Testis (tissue), 3 donors: ENCODE measurements around the gene C11orf98. TPM values are rescaled to one million over a fixed set of nuclear protein-coding genes. Genes with fewer than 3 reads are reported as not detected.

ENCODE experiments used
- DNase-seq: peaks from one replicate; pipeline ENCODE4 v3.0.0-alpha.2; 2019
- H3K27ac ChIP-seq, 2 donors: fragments of 200-600 bp; sonication (generic); one replicate each; pipeline ENCODE4 v1.5.1; 2019
- H3K27me3 ChIP-seq: fragments of 200-600 bp; sonication (generic); one replicate; pipeline ENCODE4 v1.5.1; 2019
- H3K36me3 ChIP-seq: fragments of 200-600 bp; sonication (generic); one replicate; pipeline ENCODE4 v1.5.1; 2017; ENCODE audit warnings: low read depth; ENCODE audit errors: missing control alignments
- H3K4me1 ChIP-seq: fragments of 200-600 bp; sonication (generic); one replicate; pipeline ENCODE4 v1.5.1; 2019
- H3K4me3 ChIP-seq, 2 donors: fragments of 200-600 bp; sonication (generic); one replicate each; pipeline ENCODE4 v1.5.1; 2017 to 2019
- H3K9me3 ChIP-seq: fragments of 200-600 bp; sonication (generic); one replicate; pipeline ENCODE4 v1.5.1; 2017
- CTCF ChIP-seq, 3 experiments: fragments of 450-650 bp in 2 of 3; fragments of 200-600 bp in 1 of 3; sonication (generic) in 1 of 3; IDR thresholded peaks; one replicate each; pipeline ENCODE4 v1.5.1; 2016 to 2019; ENCODE audit warnings: antibody characterized with exemption in 3 of 3, mild to moderate bottlenecking in 2 of 3, moderate library complexity in 1 of 3
- POLR2A ChIP-seq: fragments of 450-650 bp; IDR thresholded peaks from one replicate; pipeline ENCODE4 v1.6.1; 2017; ENCODE audit warnings: antibody characterized with exemption, mild to moderate bottlenecking, moderate library complexity
- WGBS, 2 donors: methylation state at CpG; one replicate each; pipeline ENCODE4 v1.1.5; 2018; 5-methylcytosine and 5-hydroxymethylcytosine counted together
- intact Hi-C: fragments of 100-400 bp; cut with DNase I; formaldehyde crosslinking; loops from one replicate; pipeline ENCODE4 v1.15.1; 2023; ENCODE audit warnings: low total_unique reads
- polyA plus RNA-seq: library from polyadenylated mRNA; stranded (reverse); fragments of 350-450 nt; fragmentation: Illumina TruSeq; extraction: RNeasy Lipid Tissue Mini Kit (QIAGEN cat#74804); gene quantifications from one replicate; pipeline ENCODE4 v1.2.3, GENCODE V29; 2014; ENCODE audit warnings: low read depth, low replicate concordance; ENCODE audit not compliant: insufficient read depth
- total RNA-seq, 2 donors: library from RNA; depleted of rRNA; stranded (reverse); fragments of >200 nt; gene quantifications; one replicate each; pipeline ENCODE4 v1.2.3, GENCODE V29; 2016

Gene C11orf98
- total and polyA plus RNA-seq, 3 donors from 2014 or later: 39.3 to 100 (median 62.8) TPM

DNA sequence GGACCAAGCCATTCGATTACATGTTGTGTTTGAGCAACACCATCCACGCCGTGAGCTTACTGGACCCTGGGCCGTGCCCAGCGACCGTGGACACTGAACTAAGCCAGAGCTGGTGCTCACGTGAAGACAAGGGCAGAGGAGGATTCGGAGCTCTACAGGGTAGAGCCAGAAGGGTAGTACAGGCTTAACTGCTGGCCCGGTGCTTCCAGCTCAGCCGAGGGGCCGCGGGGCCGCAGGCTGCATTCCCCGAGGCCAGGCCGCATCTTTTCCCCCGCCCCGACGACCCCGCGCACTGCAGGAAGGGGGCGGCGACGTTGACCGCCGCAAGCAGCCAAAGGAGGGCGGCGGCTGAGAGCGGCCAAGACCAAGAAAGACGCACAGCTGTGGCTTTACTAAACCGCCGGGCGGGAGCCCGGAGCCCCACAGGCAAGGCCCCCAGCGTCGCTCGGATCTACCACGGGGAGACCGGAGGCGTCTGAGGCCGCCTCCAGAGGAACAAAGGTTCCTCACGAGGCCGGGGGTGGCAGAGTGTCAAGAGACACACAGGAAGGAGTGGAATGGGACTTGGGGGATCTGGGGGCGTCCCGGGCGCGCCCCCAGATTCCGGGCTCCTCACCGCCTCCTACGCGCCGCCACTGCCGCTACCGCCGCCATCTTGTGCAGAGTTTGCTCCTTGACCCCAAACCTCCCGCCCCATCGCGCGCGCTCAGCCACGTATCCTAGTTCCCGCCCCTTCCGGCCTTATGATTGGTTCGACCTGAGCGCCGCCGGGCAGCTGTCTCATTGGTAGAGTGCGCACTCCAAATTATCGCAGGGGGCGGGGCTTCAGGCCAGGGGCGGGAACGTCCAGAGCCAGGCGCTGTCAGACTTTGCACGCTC, 18.8 kb downstream of the C11orf98 start, which contains the start of gene GANAB:
TSS of gene GANAB (minus strand) at position 668 of the 879 bp plus-strand sequence. CDS start at position 654, 14 bp downstream.
- peak; percentile 74 for TF ChIP-seq POLR2A
- no peak for TF ChIP-seq CTCF (IDR thresholded peaks at IDR 0.05)
- Histone ChIP-seq H3K36me3 (no peaks in the 10 kb centered on the region), H3K9me3 (no peaks in the 10 kb centered on the region), H3K27ac (peak within 1 kb of the TSS; percentile 93 to 95), H3K4me3 (peak within 1 kb of the TSS; percentile 97 to 100), H3K4me1 (peaks cover 13% of the 10 kb centered on the region), H3K27me3 (no peaks in the 10 kb centered on the region)
- intact Hi-C loops: no loop called here
- DNase-seq: peak; percentile 100
- WGBS, 2 donors: 0 to 1% methylated on average over 32 to 73 of the region's 73 CpGs

- peak overlapping the region; percentile 93 to 95 for H3K27ac ChIP-seq
- no peaks in the 10 kb centered on the region for H3K27me3 ChIP-seq
- peaks cover 13% of the 10 kb centered on the region for H3K4me1 ChIP-seq
- no peaks in the 10 kb centered on the region for H3K9me3 ChIP-seq
- peak overlapping the region; percentile 97 to 100 for H3K4me3 ChIP-seq
- intact Hi-C loops: no loop called here
- TF ChIP-seq POLR2A (no peak), CTCF (IDR thresholded peaks at IDR 0.05) (no peak)
- no peak for DNase-seq
- no peaks in the 10 kb centered on the region for H3K36me3 ChIP-seq
- 4 to 8% methylated on average over 11 of the region's 11 CpGs for WGBS, 2 donors
Measured at GRCh38 chr11:62645671-62645945, 19.4 kb downstream of the C11orf98 start.

- Histone ChIP-seq H3K36me3 (no peaks in the 10 kb centered on the region), H3K27me3 (no peaks in the 10 kb centered on the region), H3K9me3 (no peaks in the 10 kb centered on the region), H3K27ac (no peak overlapping the region), H3K4me3 (no peak overlapping the region), H3K4me1 (peaks cover 13% of the 10 kb centered on the region)
- TF ChIP-seq POLR2A (no peak), CTCF (IDR thresholded peaks at IDR 0.05) (no peak)
- no peak for DNase-seq
- intact Hi-C loops: no loop called here
- WGBS, 2 donors: 65 to 68% methylated on average over 5 to 8 of the region's 8 CpGs
Measured at GRCh38 chr11:62644220-62644619, 20.8 kb downstream of the C11orf98 start.

GRCh38 chr11:62632492-62632891, 32.5 kb downstream of the C11orf98 start:
- TF ChIP-seq POLR2A: no peak
- TF ChIP-seq CTCF (IDR thresholded peaks at IDR 0.05): no peak
- Histone ChIP-seq H3K27ac (no peak overlapping the region), H3K9me3 (no peaks in the 10 kb centered on the region), H3K27me3 (no peaks in the 10 kb centered on the region), H3K4me1 (no peaks in the 10 kb centered on the region), H3K4me3 (no peak overlapping the region), H3K36me3 (no peaks in the 10 kb centered on the region)
- no peak for DNase-seq
- 77 to 91% methylated on average over 5 to 6 of the region's 6 CpGs for WGBS, 2 donors
- intact Hi-C loops: no loop called here

GRCh38 chr11:62627713-62628112, 37.3 kb downstream of the C11orf98 start:
- intact Hi-C loops: no loop called here
- H3K36me3 ChIP-seq: no peaks in the 10 kb centered on the region
- H3K27ac ChIP-seq: no peak overlapping the region
- H3K4me1 ChIP-seq: no peaks in the 10 kb centered on the region
- no peaks in the 10 kb centered on the region for H3K9me3 ChIP-seq
- DNase-seq: no peak
- TF ChIP-seq CTCF (IDR thresholded peaks at IDR 0.05) (no peak), POLR2A (no peak)
- no peaks in the 10 kb centered on the region for H3K27me3 ChIP-seq
- WGBS, 2 donors: 78 to 79% methylated on average over 3 of the region's 3 CpGs
- no peak overlapping the region for H3K4me3 ChIP-seq
